GM21367 (cell line): ENCODE data around the gene HNRNPM.
"Not testable (repeated sequence)": the region's sequence is repeated elsewhere in the genome, so short reads cannot be mapped to it uniquely, and the experiment has no call there.

Experiments used
- ATAC-seq: cut with Tn5 transposase; IDR thresholded peaks from one replicate; pipeline ENCODE4 v1.9.1; 2021; ENCODE audit not compliant: unreplicated experiment

The HNRNPM gene

GRCh38 chr19:8506402-8506957, 61.7 kb downstream of the HNRNPM start:
- no peak for ATAC-seq

DNA sequence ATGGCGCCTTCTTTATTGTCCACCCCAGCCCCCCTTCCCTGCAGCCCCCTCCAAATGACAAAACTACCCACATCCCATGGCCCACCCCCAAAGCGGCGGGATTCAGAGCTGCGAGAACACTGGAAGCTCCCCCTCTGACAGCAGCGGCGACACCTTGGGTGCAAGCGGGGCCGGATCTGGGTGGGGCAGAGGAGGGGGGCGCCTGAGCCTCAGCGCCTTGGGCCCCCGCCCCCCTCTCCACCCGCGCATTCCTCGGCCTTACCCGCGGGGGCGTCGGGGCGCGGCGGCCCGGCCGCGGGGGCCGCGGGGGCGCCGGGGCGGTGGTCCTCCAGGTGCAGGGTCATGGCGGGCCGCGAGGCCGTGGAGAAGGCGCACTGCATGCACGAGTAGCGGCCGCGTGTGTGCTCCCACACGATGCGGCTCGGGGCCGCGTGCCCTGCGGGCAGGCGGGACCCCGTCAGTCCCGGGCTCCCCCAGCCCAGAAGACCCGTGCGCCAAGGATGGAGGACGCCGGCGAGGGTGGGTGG, 65.9 kb downstream of the HNRNPM start:
- ATAC-seq = no peak

GRCh38 chr19:8511573-8512101, 66.9 kb downstream of the HNRNPM start:
- ATAC-seq = no peak

GRCh38 chr19:8512115-8512967, 67.6 kb downstream of the HNRNPM start:
- no peak for ATAC-seq

GRCh38 chr19:8513036-8513686, 68.4 kb downstream of the HNRNPM start:
- no peak for ATAC-seq

- peak; percentile 61 for ATAC-seq
Observed at GRCh38 chr19:8513687-8514504, 69.1 kb downstream of the HNRNPM start, which contains the start of gene ZNF414. Gene ZNF414, minus strand, starts transcription at chr19:8514167. Its CDS starts 121 bp downstream, at chr19:8514046.

- ATAC-seq = not testable (repeated sequence)
Observed at GRCh38 chr19:8514505-8515009, 69.8 kb downstream of the HNRNPM start.

- ATAC-seq = no peak
Observed at GRCh38 chr19:8515317-8515716, 70.5 kb downstream of the HNRNPM start.

- ATAC-seq = no peak
Observed at GRCh38 chr19:8517551-8518442, 73.0 kb downstream of the HNRNPM start.

GRCh38 chr19:8518536-8518935, 73.8 kb downstream of the HNRNPM start:
- no peak for ATAC-seq

DNA sequence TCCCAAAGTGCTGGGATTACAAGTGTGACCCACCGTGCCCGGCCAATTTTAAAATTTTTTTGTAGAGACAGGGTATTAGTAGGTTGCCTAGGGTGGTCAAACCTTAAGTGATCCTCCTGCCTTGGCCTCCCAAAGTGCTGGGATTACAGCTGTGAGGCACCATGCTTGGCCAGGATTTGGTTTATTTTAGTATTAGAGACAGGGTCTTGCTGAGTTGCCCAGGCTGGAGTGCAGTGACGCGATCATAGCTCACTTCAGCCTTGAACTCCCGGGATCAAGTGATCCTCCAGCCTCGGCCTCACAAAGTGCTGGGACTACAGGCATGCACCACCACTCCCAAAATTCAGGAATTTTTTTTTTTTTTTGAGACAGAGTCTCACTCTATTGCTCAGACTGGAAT, 74.6 kb downstream of the HNRNPM start:
- no peak for ATAC-seq

DNA sequence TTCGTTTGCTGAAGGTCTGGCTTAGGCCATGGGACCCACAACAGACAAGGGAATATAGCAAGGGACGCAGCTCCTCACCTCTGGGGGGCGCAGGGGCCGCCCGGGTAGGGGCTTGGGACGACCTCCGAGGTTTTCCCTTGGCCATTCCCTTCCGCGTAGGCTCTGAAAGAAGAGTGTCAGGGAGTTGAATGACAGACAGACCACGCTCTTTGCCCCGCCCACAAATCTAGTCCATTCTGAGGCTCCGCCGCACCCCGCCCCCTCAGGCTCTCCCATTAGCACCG, 80.6 kb downstream of the HNRNPM start:
- no peak for ATAC-seq

DNA sequence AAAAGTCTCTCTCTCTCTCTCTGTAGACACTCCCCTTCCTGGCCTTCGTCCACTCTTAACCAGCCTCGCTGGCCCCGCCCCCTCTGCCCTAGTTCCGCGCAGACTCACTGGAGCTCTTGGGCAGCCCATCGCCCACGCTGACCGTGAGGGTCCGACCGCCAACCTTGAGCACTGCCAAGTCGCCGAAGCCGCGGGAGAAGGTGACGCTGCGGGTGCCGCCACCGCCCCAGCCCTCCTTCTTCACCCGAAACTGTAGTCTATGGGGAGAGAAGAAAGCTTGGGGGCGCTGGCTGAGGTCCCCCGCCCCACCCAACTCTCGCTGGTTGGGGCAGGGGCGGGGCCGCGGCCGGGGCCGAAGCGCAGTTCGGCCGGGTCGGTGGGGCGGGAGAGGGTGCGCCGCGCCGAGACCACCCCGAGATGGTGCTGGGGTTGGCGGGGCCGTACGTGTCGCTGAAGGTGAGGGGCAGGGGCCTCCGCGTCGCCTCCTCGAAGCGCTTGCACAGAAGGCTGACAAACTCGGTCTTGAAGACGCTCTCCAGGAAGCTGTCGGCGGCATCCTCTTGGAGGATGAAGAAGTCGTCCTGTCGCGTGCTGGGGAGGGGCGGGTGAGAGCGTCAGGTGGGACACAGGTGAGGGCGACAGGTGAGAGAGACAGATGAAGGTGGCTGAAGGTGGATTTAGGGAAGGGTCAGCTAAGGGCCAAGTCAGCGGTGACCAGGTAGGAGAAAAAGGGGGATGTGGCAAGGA, 81.7 kb downstream of the HNRNPM start:
- no peak for ATAC-seq

GRCh38 chr19:8528500-8528899, 83.7 kb downstream of the HNRNPM start:
- no peak for ATAC-seq

GRCh38 chr19:8529369-8530006, 84.7 kb downstream of the HNRNPM start:
- ATAC-seq = no peak

DNA sequence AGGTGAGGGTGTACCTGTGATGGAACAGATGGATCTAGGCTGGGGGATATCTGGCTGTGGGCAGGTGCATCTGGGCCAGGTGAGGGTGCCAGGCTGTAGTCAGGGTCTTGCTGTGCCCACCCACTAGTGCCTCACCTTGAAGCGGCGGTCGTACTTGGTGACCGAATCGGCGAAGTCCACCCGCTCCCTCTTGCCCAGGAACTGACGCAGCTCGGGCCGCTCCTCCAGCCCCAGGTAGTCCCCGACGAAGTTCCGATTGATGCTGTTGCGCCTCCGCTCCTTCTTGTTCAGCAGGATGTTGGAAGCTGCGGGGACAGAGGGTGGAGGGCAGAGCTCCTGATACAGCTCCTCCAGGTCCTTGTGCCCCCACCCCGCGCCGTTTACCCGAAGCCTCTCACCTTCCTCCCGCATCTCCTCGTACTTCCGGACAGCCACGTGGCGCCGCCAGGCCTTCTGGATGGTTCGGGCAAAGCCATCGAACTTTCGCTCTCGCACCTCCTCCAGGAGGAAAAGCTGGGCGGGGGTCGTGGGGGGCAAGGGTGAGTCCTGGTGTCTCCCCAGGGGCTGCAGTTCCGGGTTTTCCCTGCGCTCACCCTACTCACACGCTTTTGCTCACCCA, 85.4 kb downstream of the HNRNPM start:
- ATAC-seq = no peak

- ATAC-seq = no peak
Observed at GRCh38 chr19:8531470-8531869, 86.7 kb downstream of the HNRNPM start.

GRCh38 chr19:8532225-8532624, 87.5 kb downstream of the HNRNPM start:
- ATAC-seq = no peak
